Kidney (tissue), 14 donors: ENCODE data around the gene LARGE1. TPM values are rescaled to one million over a fixed set of nuclear protein-coding genes. Genes with fewer than 3 reads are reported as not detected.

ENCODE experiments used
- DNase-seq, 5 donors: peaks; one replicate each; pipeline ENCODE4 v3.0.0-alpha.2; 2013 to 2020
- FAIRE-seq: peaks from 2 replicates; lab custom pipeline; 2012; peaks lifted over from hg19 to GRCh38; lab: Jason Lieb, UNC
- H3K27ac ChIP-seq, 2 donors: one replicate each; pipeline ENCODE4 v1.7.0; 2013; ENCODE audit warnings: low read depth in 2 of 2, low read length in 2 of 2, inconsistent platforms in 1 of 2
- H3K27me3 ChIP-seq: one replicate; pipeline ENCODE4 v1.7.1; 2013; ENCODE audit warnings: low read length, inconsistent platforms; ENCODE audit not compliant: control insufficient read depth, insufficient read depth
- H3K36me3 ChIP-seq, 3 donors: one replicate each; pipeline versions ENCODE4 v1.7.0 to v1.7.1; 2013; ENCODE audit warnings: low read length in 3 of 3, control low read depth in 1 of 3, inconsistent platforms in 1 of 3; ENCODE audit not compliant: insufficient read depth in 3 of 3, control insufficient read depth in 2 of 3
- H3K4me1 ChIP-seq, 3 donors: one replicate each; pipeline versions ENCODE4 v1.7.0 to v1.7.1; 2013; ENCODE audit warnings: low read length in 3 of 3, inconsistent platforms in 1 of 3, low read depth in 1 of 3; ENCODE audit not compliant: control insufficient read depth in 2 of 3, insufficient read depth in 2 of 3
- H3K4me3 ChIP-seq, 3 donors: one replicate each; pipeline versions ENCODE4 v1.7.0 to v1.8.1; 2013; ENCODE audit warnings: low read length in 3 of 3, control low read depth in 1 of 3, inconsistent platforms in 1 of 3
- H3K9ac ChIP-seq, 3 donors: one replicate each; pipeline versions ENCODE4 v1.7.0 to v1.7.1; 2013; ENCODE audit warnings: low read length in 3 of 3, control low read depth in 1 of 3, inconsistent platforms in 1 of 3
- H3K9me3 ChIP-seq, 3 donors: one replicate each; pipeline versions ENCODE4 v1.7.0 to v1.7.1; 2013; ENCODE audit warnings: low read length in 3 of 3, control low read depth in 1 of 3, inconsistent platforms in 1 of 3; ENCODE audit not compliant: control insufficient read depth in 2 of 3, insufficient read depth in 1 of 3
- CTCF ChIP-seq: IDR thresholded peaks from 3 replicates; pipeline ENCODE4 v1.5.1; 2012; ENCODE audit warnings: mild to moderate bottlenecking, moderate library complexity, borderline replicate concordance; ENCODE audit not compliant: insufficient read depth; ENCODE audit errors: extremely low read depth
- intact Hi-C: fragments of 100-400 bp; cut with DNase I; formaldehyde crosslinking; loops from one replicate; pipeline ENCODE4 v1.11.1; 2022
- polyA plus RNA-seq: library from polyadenylated mRNA; stranded (reverse); fragments of 350-450 nt; fragmentation: Illumina TruSeq; extraction: RNeasy Lipid Tissue Mini Kit (QIAGEN cat#74804); gene quantifications from one replicate; pipeline ENCODE4 v1.2.3, GENCODE V29; 2014; ENCODE audit warnings: low read depth, low replicate concordance; ENCODE audit not compliant: insufficient read depth
- total RNA-seq: library from RNA; stranded (reverse); fragmentation: NEBNext Ultra II Directional; extraction: Animal tissue kit (Norgen Biotek cat#: 25700); gene quantifications from one replicate; pipeline ENCODE4 v1.2.1, GENCODE V29; 2021
- donor health status: control.
- donor health status: control.
- donor health status: control.
- donor health status: control.
- donor health status: control.
- donor health status: DM: yes; HTN: yes; CAD: no.
- donor health status: Normal renal cell carcinoma (clear cell type).

LARGE1 gene
- total and polyA plus RNA-seq, 2 donors from 2014 or later: 5.0 to 22.9 TPM

- Histone ChIP-seq H3K9me3 (no peaks in the 10 kb centered on the region), H3K27me3 (no peaks in the 10 kb centered on the region), H3K36me3 (no peaks in the 10 kb centered on the region), H3K4me3 (no peak overlapping the region), H3K4me1 (no peaks in the 10 kb centered on the region), H3K9ac (no peak overlapping the region), H3K27ac (no peak overlapping the region)
- intact Hi-C loops: no loop called here
- DNase-seq: no peak
- no peak for TF ChIP-seq CTCF
- no peak for FAIRE-seq
These were observed 253.9 kb downstream of the LARGE1 start for GRCh38 chr22:33666279-33666960.

- no peak for FAIRE-seq
These were observed 260.8 kb downstream of the LARGE1 start for GRCh38 chr22:33659448-33659847.

GRCh38 chr22:33658775-33659174 lies 261.5 kb downstream of the LARGE1 start:
- TF ChIP-seq CTCF: no peak
- Histone ChIP-seq H3K27me3 (no peaks in the 10 kb centered on the region), H3K27ac (no peak overlapping the region), H3K36me3 (no peaks in the 10 kb centered on the region), H3K9me3 (no peaks in the 10 kb centered on the region), H3K4me3 (no peak overlapping the region), H3K4me1 (no peaks in the 10 kb centered on the region), H3K9ac (no peak overlapping the region)
- intact Hi-C loops: no loop called here
- FAIRE-seq: no peak
- peak in 2 of 5 donors; percentile 72 to 79 for DNase-seq

More at GRCh38 chr22:33659448-33659847, 260.8 kb downstream of the LARGE1 start:
- Histone ChIP-seq H3K9ac (no peak overlapping the region), H3K4me1 (no peaks in the 10 kb centered on the region), H3K9me3 (no peaks in the 10 kb centered on the region), H3K4me3 (no peak overlapping the region), H3K27ac (peak overlapping the region in 1 of 2 donors; percentile 34), H3K27me3 (no peaks in the 10 kb centered on the region), H3K36me3 (no peaks in the 10 kb centered on the region)
- intact Hi-C loops: no loop called here
- peak in 1 of 5 donors; percentile 40 for DNase-seq
- TF ChIP-seq CTCF: no peak
